ENCODE measurements around the gene MAST2.
"Not testable (repeated sequence)": the region's sequence is repeated elsewhere in the genome, so short reads cannot be mapped to it uniquely, and the experiment has no call there.

MAST2 gene

DNA sequence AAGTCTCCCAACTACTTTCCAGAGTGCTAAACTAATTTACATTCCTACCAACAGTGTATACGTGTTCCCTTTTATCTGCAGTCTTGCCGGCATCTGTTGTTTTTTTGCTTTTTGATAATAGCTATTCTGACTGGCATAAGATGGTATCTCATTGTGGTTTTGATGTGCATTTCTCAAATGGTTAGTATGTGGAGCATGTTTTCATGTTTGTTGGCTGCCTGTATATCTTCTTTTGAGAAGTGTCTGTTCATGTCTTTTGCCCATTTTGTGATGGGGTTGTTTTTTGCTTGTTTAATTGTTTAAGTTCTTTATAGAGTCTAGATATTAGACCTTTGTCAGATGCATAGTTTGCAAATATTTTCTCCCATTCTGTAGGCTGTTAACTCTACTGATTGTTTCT is 46.6 kb downstream of the MAST2 start:
- no peaks in the 10 kb centered on the region for H3F3A ChIP-seq (ENCODE audit: low read depth)
- no peak overlapping the region for H3K9ac ChIP-seq (ENCODE audit: low read depth, low read length, poor library complexity, severe bottlenecking)
- no peaks in the 10 kb centered on the region for H3K9me3 ChIP-seq (ENCODE audit: insufficient read depth, low read depth, low read length)
- no peaks in the 10 kb centered on the region for H3K27me3 ChIP-seq (ENCODE audit: insufficient read depth, low read length, poor library complexity, severe bottlenecking)
- no peaks in the 10 kb centered on the region for H4K20me1 ChIP-seq (ENCODE audit: insufficient read depth, low read length, poor library complexity, severe bottlenecking)
- no peaks in the 10 kb centered on the region for H3K4me1 ChIP-seq (ENCODE audit: insufficient read depth, low read length, poor library complexity, severe bottlenecking)
- H3K36me3 ChIP-seq (ENCODE audit: insufficient read depth, low read length), result no peaks in the 10 kb centered on the region
- H3K4me3 ChIP-seq (ENCODE audit: low read length, poor library complexity, severe bottlenecking), result no peak overlapping the region
- H3K79me2 ChIP-seq (ENCODE audit: insufficient read depth, low read length), result no peaks in the 10 kb centered on the region; the same call in 1 of the 2 replicates
- no peak overlapping the region for H2AFZ ChIP-seq (ENCODE audit: low read length)
- H3K4me2 ChIP-seq (ENCODE audit: low read depth, low read length, poor library complexity, severe bottlenecking), result no peak overlapping the region
- H3K9me2 ChIP-seq (replicated peaks; ENCODE audit: low read depth, low read length), result no peaks in the 10 kb centered on the region
- no peak for TF ChIP-seq EZH2phosphoT487 (IDR thresholded peaks at IDR 0.05; ENCODE audit: borderline replicate concordance)
- TF ChIP-seq, protein P1, sequence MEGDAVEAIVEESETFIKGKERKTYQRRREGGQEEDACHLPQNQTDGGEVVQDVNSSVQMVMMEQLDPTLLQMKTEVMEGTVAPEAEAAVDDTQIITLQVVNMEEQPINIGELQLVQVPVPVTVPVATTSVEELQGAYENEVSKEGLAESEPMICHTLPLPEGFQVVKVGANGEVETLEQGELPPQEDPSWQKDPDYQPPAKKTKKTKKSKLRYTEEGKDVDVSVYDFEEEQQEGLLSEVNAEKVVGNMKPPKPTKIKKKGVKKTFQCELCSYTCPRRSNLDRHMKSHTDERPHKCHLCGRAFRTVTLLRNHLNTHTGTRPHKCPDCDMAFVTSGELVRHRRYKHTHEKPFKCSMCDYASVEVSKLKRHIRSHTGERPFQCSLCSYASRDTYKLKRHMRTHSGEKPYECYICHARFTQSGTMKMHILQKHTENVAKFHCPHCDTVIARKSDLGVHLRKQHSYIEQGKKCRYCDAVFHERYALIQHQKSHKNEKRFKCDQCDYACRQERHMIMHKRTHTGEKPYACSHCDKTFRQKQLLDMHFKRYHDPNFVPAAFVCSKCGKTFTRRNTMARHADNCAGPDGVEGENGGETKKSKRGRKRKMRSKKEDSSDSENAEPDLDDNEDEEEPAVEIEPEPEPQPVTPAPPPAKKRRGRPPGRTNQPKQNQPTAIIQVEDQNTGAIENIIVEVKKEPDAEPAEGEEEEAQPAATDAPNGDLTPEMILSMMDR (conservative IDR thresholded peaks at IDR 0.05; ENCODE audit: low read length), result no peak

DNA sequence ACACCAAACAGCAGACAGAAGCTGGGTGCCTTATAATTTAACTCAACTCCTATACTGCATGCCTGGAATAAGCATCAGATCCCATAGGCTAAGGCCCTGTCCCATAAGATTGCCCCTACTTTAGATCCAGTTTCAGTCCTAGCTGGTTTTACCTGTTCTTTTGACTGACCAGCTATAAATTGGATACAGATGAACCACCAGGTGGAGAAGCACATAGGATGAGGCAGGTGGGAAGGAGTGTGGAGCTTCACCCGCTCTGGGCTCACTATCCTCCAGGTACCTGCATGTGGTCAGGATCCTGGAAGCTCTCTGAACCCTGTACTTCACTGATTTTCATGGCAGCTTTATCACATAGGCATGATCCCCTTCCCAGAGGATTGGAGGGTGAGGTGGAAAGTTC is 51.3 kb downstream of the MAST2 start:
- Histone ChIP-seq H3K9me3 (ENCODE audit: insufficient read depth, low read depth, low read length) (no peaks in the 10 kb centered on the region), H3K9ac (ENCODE audit: low read depth, low read length, poor library complexity, severe bottlenecking) (no peak overlapping the region), H3K36me3 (ENCODE audit: insufficient read depth, low read length) (no peaks in the 10 kb centered on the region), H3K9me2 (replicated peaks; ENCODE audit: low read depth, low read length) (no peaks in the 10 kb centered on the region), H3K27me3 (ENCODE audit: insufficient read depth, low read length, poor library complexity, severe bottlenecking) (no peaks in the 10 kb centered on the region), H3K4me2 (ENCODE audit: low read depth, low read length, poor library complexity, severe bottlenecking) (no peak overlapping the region), H3F3A (ENCODE audit: low read depth) (no peaks in the 10 kb centered on the region), H3K4me1 (ENCODE audit: insufficient read depth, low read length, poor library complexity, severe bottlenecking) (no peaks in the 10 kb centered on the region), H3K79me2 (ENCODE audit: insufficient read depth, low read length) (no peaks in the 10 kb centered on the region; the same call in 1 of the 2 replicates), H4K20me1 (ENCODE audit: insufficient read depth, low read length, poor library complexity, severe bottlenecking) (no peaks in the 10 kb centered on the region), H2AFZ (ENCODE audit: low read length) (no peak overlapping the region), H3K4me3 (ENCODE audit: low read length, poor library complexity, severe bottlenecking) (no peak overlapping the region)
- TF ChIP-seq, protein P1 (conservative IDR thresholded peaks at IDR 0.05; ENCODE audit: low read length), result no peak
- TF ChIP-seq EZH2phosphoT487 (IDR thresholded peaks at IDR 0.05; ENCODE audit: borderline replicate concordance), result no peak

DNA sequence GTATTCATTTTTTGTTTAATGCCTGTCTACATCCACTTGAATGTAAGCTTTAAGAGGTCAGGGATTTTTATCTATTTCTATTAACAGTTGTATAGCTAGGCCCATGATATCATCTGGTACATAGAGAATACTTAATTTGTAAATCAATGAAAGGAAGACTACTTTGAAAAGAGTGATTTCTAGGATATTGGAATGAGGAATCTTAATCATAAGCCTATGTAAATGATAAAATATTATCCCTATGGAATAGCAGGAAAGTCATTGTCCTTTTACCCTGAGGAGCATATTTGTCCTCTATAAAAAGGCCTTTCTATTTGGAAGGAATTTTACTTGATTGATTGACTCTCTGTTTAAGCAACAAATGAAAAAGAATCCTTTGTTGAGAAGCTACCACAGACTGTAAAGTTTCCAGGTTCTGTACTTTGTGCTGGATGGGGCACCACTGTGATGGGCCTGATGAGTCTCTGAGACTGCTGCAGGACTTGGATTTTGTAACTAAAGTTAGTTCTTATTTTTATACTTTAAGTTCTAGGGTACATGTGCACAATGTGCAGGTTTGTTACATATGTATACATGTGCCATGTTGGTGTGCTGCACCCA is 53.8 kb downstream of the MAST2 start:
- no peak overlapping the region for H3K9ac ChIP-seq (ENCODE audit: low read depth, low read length, poor library complexity, severe bottlenecking)
- H3K9me3 ChIP-seq (ENCODE audit: insufficient read depth, low read depth, low read length), result no peaks in the 10 kb centered on the region
- H3K79me2 ChIP-seq (ENCODE audit: insufficient read depth, low read length), result no peaks in the 10 kb centered on the region

DNA sequence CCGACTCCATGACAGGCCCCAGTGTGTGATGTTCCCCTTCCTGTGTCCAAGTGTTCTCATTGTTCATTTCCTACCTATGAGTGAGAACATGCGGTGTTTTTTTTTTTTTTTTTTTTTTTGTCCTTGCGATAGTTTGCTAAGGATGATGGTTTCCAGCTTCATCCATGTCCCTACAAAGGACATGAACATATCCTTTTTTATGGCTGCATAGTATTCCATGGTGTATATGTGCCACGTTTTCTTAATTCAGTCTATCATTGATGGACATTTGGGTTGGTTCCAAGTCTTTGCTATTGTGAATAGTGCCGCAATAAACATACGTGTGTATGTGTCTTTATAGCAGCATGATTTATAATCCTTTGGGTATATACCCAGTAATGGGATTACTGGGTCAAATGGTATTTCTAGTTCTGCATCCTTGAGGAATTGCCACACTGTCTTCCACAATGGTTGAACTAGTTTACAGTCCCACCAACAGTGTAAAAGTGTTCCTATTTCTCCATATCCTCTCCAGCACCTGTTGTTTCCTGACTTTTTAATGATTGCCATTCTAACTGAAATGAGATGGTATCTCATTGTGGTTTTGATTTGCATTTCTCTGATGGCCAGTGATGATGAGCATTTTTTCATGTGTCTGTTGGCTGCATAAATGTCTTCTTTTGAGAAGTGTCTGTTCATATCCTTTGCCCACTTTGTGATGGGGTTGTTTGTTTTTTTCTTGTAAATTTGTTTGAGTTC is 54.5 kb downstream of the MAST2 start:
- not testable (repeated sequence) for H3K36me3 ChIP-seq (ENCODE audit: insufficient read depth, low read length); H4K20me1 ChIP-seq (ENCODE audit: insufficient read depth, low read length, poor library complexity, severe bottlenecking); H3K9ac ChIP-seq (ENCODE audit: low read depth, low read length, poor library complexity, severe bottlenecking); H3K9me3 ChIP-seq (ENCODE audit: insufficient read depth, low read depth, low read length); H3K9me2 ChIP-seq (replicated peaks; ENCODE audit: low read depth, low read length); H2AFZ ChIP-seq (ENCODE audit: low read length); H3K79me2 ChIP-seq (ENCODE audit: insufficient read depth, low read length); H3F3A ChIP-seq (ENCODE audit: low read depth); H3K4me2 ChIP-seq (ENCODE audit: low read depth, low read length, poor library complexity, severe bottlenecking); H3K27me3 ChIP-seq (ENCODE audit: insufficient read depth, low read length, poor library complexity, severe bottlenecking); H3K4me1 ChIP-seq (ENCODE audit: insufficient read depth, low read length, poor library complexity, severe bottlenecking); H3K4me3 ChIP-seq (ENCODE audit: low read length, poor library complexity, severe bottlenecking)

More for the DNA sequence above, 53.8 kb downstream of the MAST2 start:
- TF ChIP-seq, protein P1 (conservative IDR thresholded peaks at IDR 0.05; ENCODE audit: low read length), result no peak
- no peak for TF ChIP-seq EZH2phosphoT487 (IDR thresholded peaks at IDR 0.05; ENCODE audit: borderline replicate concordance)
- peaks cover 6% of the 10 kb centered on the region; the same call in 1 of the 2 replicates for H3F3A ChIP-seq (ENCODE audit: low read depth)
- no peak overlapping the region for H2AFZ ChIP-seq (ENCODE audit: low read length)
- no peak overlapping the region for H3K4me2 ChIP-seq (ENCODE audit: low read depth, low read length, poor library complexity, severe bottlenecking)
- no peaks in the 10 kb centered on the region for H3K36me3 ChIP-seq (ENCODE audit: insufficient read depth, low read length)
- no peaks in the 10 kb centered on the region for H3K9me2 ChIP-seq (replicated peaks; ENCODE audit: low read depth, low read length)
- H3K27me3 ChIP-seq (ENCODE audit: insufficient read depth, low read length, poor library complexity, severe bottlenecking), result no peaks in the 10 kb centered on the region
- no peak overlapping the region for H3K4me3 ChIP-seq (ENCODE audit: low read length, poor library complexity, severe bottlenecking)
- H3K4me1 ChIP-seq (ENCODE audit: insufficient read depth, low read length, poor library complexity, severe bottlenecking), result peaks cover 4% of the 10 kb centered on the region
- H4K20me1 ChIP-seq (ENCODE audit: insufficient read depth, low read length, poor library complexity, severe bottlenecking), result no peaks in the 10 kb centered on the region

All from Loucy (cell line).